ENCODE data around the gene ATP7B.
"Not testable (repeated sequence)": the region's sequence is repeated elsewhere in the genome, so short reads cannot be mapped to it uniquely, and the experiment has no call there.

Gene ATP7B

GRCh38 chr13:51910508-51910907 is 100.7 kb downstream of the ATP7B start:
- Histone ChIP-seq H3K4me1 (peaks cover 0 to 44% (median 38%) of the 10 kb centered on the region in 10 experiments; a peak in 16 of 20 replicates), H3K36me3 (no peaks in the 10 kb centered on the region), H3K4me2 (no peak overlapping the region), H3K27ac (no peak overlapping the region), H3K4me3 (no peak overlapping the region), H3K27me3 (no peaks in the 10 kb centered on the region), H4K20me1 (no peaks in the 10 kb centered on the region), H3K9me3 (replicated peaks in 1 of 11) (0 out of 22 replicates have a peak, but pooled peaks cover 0 to 3% (median 0%) of the 10 kb centered on the region in 11 experiments), H3K9ac (no peak overlapping the region)
- TF ChIP-seq Cebpa-rat (IDR thresholded peaks at IDR 0.05), result no peak

- H3K4me3 ChIP-seq; H4K20me1 ChIP-seq; H3K27ac ChIP-seq; H3K4me2 ChIP-seq; H3K9ac ChIP-seq; H3K27me3 ChIP-seq; H3K36me3 ChIP-seq; H3K9me3 ChIP-seq (replicated peaks in 1 of 11): not testable (repeated sequence)
- H3K4me1 ChIP-seq, result peaks cover 0 to 43% (median 38%) of the 10 kb centered on the region in 10 experiments; a peak in 16 of 20 replicates
Measured at GRCh38 chr13:51909265-51909664, 102.0 kb downstream of the ATP7B start.

- TF ChIP-seq Cebpa-rat (IDR thresholded peaks at IDR 0.05), result no peak
- H3K9ac ChIP-seq, result no peak overlapping the region
- H3K36me3 ChIP-seq, result no peaks in the 10 kb centered on the region
- peaks cover 0 to 40% (median 35%) of the 10 kb centered on the region in 10 experiments; a peak in 17 of 20 replicates for H3K4me1 ChIP-seq
- no peaks in the 10 kb centered on the region for H3K27me3 ChIP-seq
- 0 out of 22 replicates have a peak, but pooled peaks cover 0 to 3% (median 0%) of the 10 kb centered on the region in 11 experiments for H3K9me3 ChIP-seq (replicated peaks in 1 of 11)
- no peak overlapping the region for H3K27ac ChIP-seq
- H3K4me3 ChIP-seq, result no peak overlapping the region
- H3K4me2 ChIP-seq, result peak overlapping the region in 8 of 11 experiments; percentile 12 to 57 (median 32); a peak in 13 of 22 replicates
- no peaks in the 10 kb centered on the region for H4K20me1 ChIP-seq
Measured at GRCh38 chr13:51907040-51907732, 104.1 kb downstream of the ATP7B start.

- no peak overlapping the region for H3K4me3 ChIP-seq
- no peak overlapping the region for H3K9ac ChIP-seq
- H3K4me2 ChIP-seq, result peak overlapping the region in 8 of 11 experiments; percentile 12 to 57 (median 32); a peak in 13 of 22 replicates
- H3K4me1 ChIP-seq, result peaks cover 0 to 40% (median 33%) of the 10 kb centered on the region in 10 experiments; a peak in 17 of 20 replicates
- H3K27me3 ChIP-seq, result no peaks in the 10 kb centered on the region
- H4K20me1 ChIP-seq, result no peaks in the 10 kb centered on the region
- peaks cover 0 to 3% (median 0%) of the 10 kb centered on the region in 11 experiments; a peak in 1 of 22 replicates for H3K9me3 ChIP-seq (replicated peaks in 1 of 11)
- no peak overlapping the region for H3K27ac ChIP-seq
- TF ChIP-seq Cebpa-rat (IDR thresholded peaks at IDR 0.05), result no peak
- no peaks in the 10 kb centered on the region for H3K36me3 ChIP-seq
Measured at GRCh38 chr13:51906581-51906980, 104.7 kb downstream of the ATP7B start.

- no peak overlapping the region for H3K9ac ChIP-seq
- no peak overlapping the region for H3K4me3 ChIP-seq
- no peak for TF ChIP-seq Cebpa-rat (IDR thresholded peaks at IDR 0.05)
- H3K27ac ChIP-seq, result no peak overlapping the region
- H4K20me1 ChIP-seq, result no peaks in the 10 kb centered on the region
- peaks cover 0 to 3% (median 0%) of the 10 kb centered on the region in 11 experiments; a peak in 1 of 22 replicates for H3K9me3 ChIP-seq (replicated peaks in 1 of 11)
- no peaks in the 10 kb centered on the region for H3K27me3 ChIP-seq
- peaks cover 0 to 42% (median 33%) of the 10 kb centered on the region in 10 experiments; a peak in 17 of 20 replicates for H3K4me1 ChIP-seq
- H3K36me3 ChIP-seq, result no peaks in the 10 kb centered on the region
- peak overlapping the region in 2 of 11 experiments; percentile 30 to 52; a peak in 2 of 22 replicates for H3K4me2 ChIP-seq
Measured at GRCh38 chr13:51905787-51906186, 105.5 kb downstream of the ATP7B start.

- Histone ChIP-seq H3K27me3 (no peaks in the 10 kb centered on the region), H3K36me3 (no peaks in the 10 kb centered on the region), H3K9me3 (replicated peaks in 1 of 11) (peaks cover 0 to 3% (median 0%) of the 10 kb centered on the region in 11 experiments; a peak in 1 of 22 replicates), H3K27ac (peak overlapping the region in 5 of 11 experiments; percentile 32 to 55 (median 44); a peak in 6 of 22 replicates), H3K4me3 (no peak overlapping the region), H3K4me1 (peaks cover 0 to 45% (median 33%) of the 10 kb centered on the region in 10 experiments; a peak in 17 of 20 replicates), H3K9ac (no peak overlapping the region; a peak in 1 of 22 replicates), H4K20me1 (no peaks in the 10 kb centered on the region), H3K4me2 (peak overlapping the region in 9 of 11 experiments; percentile 47 to 81 (median 68); a peak in 17 of 22 replicates)
- TF ChIP-seq Cebpa-rat (IDR thresholded peaks at IDR 0.05), result no peak
Measured at GRCh38 chr13:51902776-51903175, 108.5 kb downstream of the ATP7B start.

GRCh38 chr13:51900471-51900870 is 110.8 kb downstream of the ATP7B start:
- H3K9me3 ChIP-seq (replicated peaks in 1 of 11), result no peaks in the 10 kb centered on the region; a peak in 1 of 22 replicates
- H3K27me3 ChIP-seq, result no peaks in the 10 kb centered on the region
- peak overlapping the region in 1 of 11 experiments; percentile 14; a peak in 1 of 22 replicates for H3K4me2 ChIP-seq
- no peak overlapping the region for H3K9ac ChIP-seq
- H3K27ac ChIP-seq, result no peak overlapping the region
- H3K4me1 ChIP-seq, result peaks cover 0 to 37% (median 31%) of the 10 kb centered on the region in 10 experiments; a peak in 17 of 20 replicates
- no peak overlapping the region for H3K4me3 ChIP-seq
- no peaks in the 10 kb centered on the region for H3K36me3 ChIP-seq
- no peaks in the 10 kb centered on the region for H4K20me1 ChIP-seq
- TF ChIP-seq Cebpa-rat (IDR thresholded peaks at IDR 0.05), result no peak

GRCh38 chr13:51895906-51896888 is 115.1 kb downstream of the ATP7B start:
- TF ChIP-seq Cebpa-rat (IDR thresholded peaks at IDR 0.05), result no peak
- Histone ChIP-seq H3K4me2 (peak overlapping the region in 6 of 11 experiments; percentile 2 to 16 (median 7); a peak in 6 of 22 replicates), H3K36me3 (no peaks in the 10 kb centered on the region), H3K9ac (peak overlapping the region in 2 of 11 experiments; percentile 9 to 25; a peak in 3 of 22 replicates), H3K4me3 (no peak overlapping the region), H3K9me3 (replicated peaks in 1 of 11) (no peaks in the 10 kb centered on the region), H3K27ac (no peak overlapping the region), H3K4me1 (peaks cover 0 to 17% (median 8%) of the 10 kb centered on the region in 10 experiments; a peak in 10 of 20 replicates), H4K20me1 (no peaks in the 10 kb centered on the region), H3K27me3 (no peaks in the 10 kb centered on the region)

Measured in BLaER1 treated with 17β-estradiol and CSF1 and Interleukin-3, amounts not matched to agents 10 nM and 100 nM (cell line).